EL (cell line): ENCODE results near the gene PLPPR5.
A peak's percentile ranks its signal among the peaks of the same experiment; 100 is the strongest.

Experiments used
- DNase-seq: peaks from one replicate; pipeline ENCODE4 v3.0.0-alpha.2; 2016

Gene PLPPR5

DNA sequence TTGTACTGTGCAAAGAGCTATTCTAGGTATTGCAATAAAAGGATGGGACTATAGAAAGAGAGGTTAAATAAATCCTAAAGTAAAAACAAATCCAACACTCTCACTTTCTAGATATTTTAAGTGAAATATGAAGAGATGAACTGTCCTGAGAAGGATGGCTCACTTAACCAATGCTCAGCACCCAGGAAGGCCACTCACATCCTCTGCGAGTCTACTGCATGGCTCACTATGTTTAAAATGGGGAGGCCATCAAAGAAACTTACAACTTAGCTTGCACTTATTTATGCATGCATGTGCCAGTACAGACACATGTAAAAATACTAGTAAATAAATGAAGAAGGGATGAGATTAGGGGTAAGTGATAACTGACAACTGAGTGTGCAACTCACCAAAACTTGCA is 37.5 kb downstream of the PLPPR5 start:
- DNase-seq: no peak

DNA sequence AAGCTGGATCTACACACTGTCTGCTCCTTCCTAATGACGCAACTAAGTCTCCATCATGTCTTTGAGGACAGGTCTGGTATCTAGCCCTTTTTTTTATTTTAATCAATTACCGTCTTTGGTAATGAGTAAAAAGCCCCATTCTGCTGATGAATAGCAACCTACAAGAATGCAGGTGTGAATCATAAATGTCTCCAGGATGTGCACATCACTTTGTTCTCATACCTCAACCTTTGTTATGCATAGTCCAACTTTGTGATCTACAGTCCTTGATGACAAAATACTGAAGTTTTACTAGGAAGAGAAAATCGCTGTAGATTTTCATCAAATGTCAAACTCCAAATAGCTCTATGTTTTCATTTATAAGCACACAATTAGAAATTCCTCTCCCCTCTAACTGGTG is 39.3 kb downstream of the PLPPR5 start:
- no peak for DNase-seq

DNA sequence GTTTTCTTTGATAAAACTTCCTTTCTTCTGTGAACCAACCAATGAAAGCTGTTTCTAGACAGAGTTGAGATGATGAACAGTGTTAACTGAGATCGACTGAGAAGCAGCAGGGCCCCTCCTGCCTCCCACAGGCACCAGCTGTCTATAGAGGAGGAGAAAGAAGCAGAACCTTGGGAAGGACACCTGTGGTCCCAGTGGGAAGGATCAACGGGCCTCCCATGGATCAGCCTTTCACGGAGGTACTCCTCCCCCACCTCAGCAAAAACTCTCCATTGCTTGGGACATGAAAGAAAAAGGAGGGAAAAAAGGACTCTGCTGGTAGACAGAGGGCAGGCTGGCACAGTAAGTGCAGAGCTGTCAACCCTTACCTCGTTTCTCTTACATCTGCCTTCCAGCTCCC is 40.5 kb downstream of the PLPPR5 start:
- no peak for DNase-seq

DNA sequence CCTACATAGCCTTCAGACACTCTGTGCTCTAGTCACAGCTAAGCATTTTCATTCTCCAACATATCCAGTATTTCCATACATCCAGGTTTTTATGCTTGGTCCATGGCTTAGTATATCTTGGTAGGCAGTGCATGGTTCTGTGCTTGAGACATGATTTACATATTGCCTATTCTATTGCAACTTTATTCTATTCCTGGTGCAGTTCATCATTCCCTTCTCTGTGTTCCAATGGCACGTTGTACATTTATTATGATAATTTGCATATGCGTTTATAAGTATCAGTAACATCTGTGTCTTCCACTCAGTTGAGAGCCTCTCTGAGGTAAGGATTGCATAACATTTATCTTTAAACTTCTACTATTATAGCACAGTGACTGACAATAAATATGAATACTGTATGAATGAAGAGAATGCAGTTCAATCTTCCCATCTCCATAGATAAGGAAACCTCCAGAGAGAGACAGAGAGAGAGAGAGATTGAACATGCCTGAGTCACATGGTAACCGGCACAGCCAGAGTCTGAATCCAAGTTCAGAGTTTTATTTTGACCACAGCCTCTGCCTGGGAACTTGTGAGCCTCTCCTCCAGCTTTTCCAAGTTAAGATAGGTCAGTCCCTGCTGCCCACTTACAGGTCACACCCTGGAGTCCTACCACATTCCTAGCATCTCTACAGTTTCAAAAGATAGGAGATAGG is 41.5 kb downstream of the PLPPR5 start:
- DNase-seq: peak; percentile 66

DNA sequence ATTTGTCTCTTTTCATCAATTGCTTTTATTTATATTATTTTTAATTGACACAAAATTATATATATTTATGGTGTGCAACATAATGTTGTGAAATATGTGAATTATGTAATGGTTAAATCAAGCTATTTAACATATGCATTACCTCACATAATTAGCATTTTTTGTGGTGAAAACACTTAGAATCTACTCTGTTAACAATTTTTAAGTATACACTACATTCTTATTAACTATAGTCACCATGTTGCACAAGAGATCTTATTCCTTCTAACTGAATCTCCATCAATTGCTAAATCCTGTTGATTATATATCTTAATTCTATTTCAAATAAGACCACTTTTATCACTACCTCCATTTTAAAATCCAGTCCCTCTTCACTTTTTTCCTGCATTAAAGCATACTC is 42.5 kb downstream of the PLPPR5 start:
- peak; percentile 60 for DNase-seq

DNA sequence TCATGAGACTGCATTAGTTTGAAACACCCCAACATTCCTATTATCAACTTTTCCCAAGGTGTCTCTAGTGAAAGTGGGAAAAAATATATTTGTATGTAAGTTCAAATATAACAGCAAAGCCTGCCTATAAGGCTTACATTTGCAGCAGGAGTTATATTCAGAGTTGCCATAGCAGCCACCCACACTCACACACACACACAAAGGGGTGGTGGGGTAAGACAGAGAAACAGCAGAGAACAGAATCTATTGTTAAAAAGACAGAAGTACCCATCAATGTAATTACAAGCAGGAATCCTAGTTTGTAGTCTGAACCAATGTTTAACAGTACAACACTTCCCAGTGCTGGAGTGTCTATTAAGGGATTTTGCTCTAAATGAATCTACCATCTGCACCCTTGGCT is 55.0 kb downstream of the PLPPR5 start:
- DNase-seq: no peak

DNA sequence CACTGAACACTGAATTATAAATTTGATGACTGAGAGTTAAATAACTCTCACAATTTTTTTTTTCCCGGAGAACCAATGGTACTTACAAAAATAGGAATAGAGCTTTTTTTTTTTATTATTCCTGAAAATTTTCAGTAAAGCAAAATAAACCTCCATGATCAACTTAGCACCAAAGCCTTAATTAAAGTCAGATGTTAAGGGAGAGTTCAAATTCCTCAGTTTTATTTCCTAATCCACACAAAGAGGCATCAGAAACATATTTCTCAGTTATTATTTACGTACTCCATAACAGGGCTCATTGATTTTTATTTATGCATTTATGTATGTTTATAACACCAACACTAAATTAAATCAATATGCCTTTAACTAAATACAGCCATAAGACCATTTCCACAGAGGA is 55.5 kb downstream of the PLPPR5 start:
- no peak for DNase-seq

DNA sequence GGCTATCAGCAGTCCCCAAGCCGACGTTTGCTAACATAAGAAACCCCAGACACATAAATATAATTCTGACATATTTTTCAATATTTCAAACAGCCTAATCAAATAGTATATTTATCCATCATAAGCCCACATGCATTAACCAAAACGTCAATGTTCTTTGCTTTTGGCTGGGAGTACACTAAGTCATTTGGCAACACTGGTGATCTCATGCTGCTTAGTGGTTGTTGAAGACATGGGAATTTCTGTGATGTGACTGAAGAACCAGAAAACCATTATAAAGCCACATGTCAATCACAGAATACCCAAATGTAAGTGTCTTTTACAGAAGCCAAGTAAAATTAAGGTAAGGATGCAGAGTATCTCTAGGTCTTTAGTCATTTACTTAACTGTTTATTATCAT is 57.6 kb downstream of the PLPPR5 start:
- DNase-seq: no peak

DNA sequence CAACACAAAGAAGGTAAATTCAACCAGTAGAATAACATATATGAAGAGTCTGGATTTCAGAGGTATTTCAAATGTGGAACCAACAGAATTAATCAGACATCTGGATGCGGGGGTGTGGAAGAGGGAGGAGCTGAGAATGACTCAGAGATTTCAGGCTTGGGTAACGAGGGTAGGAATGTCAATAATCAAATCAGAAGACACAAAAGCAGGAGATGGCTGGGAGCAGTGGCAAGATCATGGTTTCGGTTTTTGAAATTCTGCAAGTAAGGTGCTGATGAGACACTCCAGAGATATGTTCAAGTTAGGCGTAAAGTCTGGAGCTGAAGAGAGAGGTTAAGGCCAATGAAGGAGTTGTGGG is 64.0 kb downstream of the PLPPR5 start:
- peak; percentile 83 for DNase-seq

DNA sequence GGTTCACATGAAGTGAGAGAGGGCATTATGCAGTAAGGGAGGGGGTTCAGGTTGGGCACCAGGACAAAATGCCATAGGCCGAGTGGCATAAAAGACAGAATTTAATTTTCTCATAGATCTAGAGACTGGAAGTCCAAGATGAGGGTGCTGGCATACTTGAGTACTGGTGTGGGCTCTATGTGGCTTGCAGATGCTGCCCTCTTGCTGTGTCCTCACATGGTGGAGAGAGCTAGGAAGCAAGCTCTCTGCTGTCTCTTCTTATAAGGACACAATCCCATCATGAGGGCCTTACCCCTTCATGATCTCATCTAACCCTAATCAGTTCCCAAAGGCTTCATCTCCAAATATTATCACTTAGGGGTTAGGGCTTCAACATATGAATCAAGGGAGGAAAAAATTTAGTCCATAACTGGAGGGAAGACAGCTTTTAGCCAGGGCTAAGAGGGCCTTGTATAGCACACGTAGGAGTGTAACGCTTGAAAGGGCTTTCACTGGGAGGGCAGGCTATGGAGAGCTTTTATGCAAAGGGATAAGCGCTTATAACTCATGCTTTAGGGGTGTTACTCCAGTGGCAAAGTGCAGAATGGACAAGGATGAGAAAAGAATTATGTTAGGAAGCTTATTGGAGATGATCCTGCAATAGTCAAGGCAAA is 64.5 kb downstream of the PLPPR5 start:
- no peak for DNase-seq

DNA sequence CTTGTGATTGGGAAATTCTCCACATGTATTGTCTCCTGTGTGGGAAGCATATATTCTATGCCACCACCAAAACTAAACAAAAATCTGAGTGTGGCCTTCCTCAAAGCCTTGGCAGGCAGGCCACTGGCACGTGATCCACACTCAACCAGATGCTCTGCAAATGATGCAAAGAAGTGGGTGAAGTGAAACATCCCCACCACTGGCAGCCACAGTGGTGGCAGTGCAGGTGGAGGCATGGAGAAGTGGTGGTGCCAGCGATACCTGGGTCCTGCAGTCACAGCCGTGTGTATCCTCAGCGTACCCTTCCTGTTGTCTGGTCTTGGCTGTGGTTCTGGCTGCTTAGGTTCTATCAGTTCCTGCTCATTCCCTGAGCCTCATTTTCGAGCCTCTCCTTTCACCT is 65.2 kb downstream of the PLPPR5 start:
- no peak for DNase-seq

DNA sequence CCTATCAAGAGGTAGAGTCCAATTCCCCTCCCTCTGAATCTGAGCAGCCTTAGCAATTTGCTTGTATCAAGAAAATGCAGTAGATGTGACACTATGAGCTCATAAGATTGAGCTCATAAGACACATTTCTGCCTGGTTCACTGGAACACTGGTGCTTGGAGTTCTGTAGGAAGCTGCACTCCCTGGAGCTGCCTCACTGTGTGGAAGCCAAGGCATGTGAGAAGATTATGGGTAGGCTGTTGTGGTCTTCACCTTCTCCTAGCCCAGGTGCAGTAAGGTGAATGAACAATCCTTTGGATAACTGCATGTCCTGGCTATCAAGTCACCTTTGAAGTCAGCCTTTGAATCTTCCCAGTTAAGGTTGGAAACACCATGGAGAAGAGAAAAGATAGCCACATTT is 67.3 kb downstream of the PLPPR5 start:
- no peak for DNase-seq

DNA sequence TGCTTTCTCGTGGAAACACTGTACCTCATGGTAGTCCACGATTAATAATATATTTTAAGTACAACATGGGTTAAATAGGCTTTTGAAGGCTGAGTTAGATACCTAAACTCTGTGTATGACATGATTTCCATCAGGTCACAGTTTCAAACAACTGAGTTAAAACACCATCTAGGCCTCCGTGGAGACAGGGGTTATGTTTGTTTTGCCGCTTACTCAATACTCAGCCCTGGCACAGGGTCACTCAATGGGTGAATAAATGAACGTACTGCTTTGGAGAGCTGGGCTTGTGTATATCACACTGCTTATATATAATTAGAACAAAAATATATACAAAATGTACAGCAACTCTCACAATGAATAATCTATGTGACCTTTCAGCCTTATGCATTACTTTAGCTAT is 72.5 kb downstream of the PLPPR5 start:
- no peak for DNase-seq

DNA sequence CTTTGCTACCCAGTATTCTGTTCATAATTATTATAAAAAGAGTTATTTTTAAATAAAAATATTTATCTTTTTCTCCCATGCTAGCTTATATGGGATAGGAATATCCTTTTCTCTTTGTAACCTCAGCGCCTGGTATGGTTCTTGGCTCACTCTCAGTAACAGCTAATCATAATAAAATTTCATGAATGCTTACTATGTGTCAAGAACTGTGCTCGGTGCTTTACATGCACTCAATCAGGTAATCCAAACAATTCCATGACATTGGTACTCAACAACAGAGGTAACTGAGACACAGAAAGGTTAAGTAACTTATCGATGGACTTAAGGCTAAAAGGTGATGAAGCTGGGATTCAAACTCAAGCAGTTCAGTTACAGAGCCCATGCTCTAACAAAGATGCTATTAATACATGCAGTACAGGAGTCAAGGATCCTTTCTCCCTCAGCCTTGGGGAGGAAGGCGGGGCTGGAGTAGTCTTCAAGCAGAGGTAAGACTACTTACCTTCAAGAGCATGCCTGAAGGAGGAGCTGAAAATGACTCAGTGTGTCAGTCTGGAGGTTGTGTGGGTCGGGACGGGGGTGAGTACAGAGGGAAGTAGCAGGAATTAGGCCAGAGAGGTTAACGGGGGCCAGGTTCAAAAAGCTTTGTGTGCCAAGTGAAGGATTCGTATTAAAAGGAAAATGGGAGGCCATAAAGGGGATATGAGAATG is 73.4 kb downstream of the PLPPR5 start:
- DNase-seq: no peak

DNA sequence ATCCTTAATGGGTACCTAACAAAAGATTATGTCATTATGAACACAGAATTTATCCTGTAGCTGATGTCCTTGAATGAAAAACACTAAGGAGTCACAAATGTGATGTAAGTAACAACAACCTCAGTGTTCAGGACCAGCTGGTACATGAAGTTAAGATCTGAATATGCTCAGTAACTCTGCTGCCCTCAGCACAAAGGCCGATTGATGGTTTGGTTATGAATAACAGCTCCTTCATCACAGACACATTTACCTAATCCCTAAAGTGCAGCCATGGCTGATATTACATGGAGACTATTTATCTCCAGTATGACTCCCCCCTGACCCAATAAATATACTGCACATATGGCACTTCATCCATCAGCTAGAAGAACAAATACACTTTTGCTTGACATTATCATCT is 75.2 kb downstream of the PLPPR5 start:
- no peak for DNase-seq

DNA sequence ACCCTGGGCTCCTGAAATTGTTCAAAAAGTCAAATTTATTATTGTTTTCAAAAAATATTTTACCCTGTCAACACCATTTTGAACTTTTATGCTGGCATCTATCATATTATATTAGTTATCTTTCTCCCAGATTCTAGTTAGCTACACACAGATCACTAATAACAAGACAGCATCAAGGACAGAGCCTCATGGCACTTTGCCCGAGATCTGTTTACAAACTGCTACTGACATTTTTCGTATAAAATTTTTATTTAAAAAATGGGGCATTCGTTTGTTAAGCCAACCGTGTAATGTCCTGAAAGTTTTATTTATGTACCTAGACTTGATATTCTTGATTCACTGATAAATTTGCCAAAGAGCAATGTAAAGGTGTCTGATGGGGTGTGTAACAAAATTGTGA is 78.1 kb downstream of the PLPPR5 start:
- no peak for DNase-seq

DNA sequence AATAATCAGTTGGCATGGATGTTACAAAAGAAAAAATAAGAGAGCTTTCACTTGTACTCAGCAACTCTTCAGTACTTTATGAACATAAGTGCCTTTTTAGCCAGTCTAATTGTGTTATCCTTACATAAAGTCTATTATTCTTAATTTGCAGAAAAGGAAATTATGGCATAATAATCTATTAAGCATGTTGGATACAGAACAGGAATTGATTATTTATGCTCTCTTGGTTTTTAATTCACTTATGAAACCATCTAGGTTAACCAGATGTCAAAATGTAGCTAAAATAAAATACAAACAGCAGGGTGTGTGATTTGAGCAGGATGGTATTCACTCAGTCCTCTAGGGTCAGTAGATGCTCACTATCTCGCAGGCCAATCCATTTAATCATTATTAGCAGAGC is 79.7 kb downstream of the PLPPR5 start:
- peak; percentile 40 for DNase-seq

DNA sequence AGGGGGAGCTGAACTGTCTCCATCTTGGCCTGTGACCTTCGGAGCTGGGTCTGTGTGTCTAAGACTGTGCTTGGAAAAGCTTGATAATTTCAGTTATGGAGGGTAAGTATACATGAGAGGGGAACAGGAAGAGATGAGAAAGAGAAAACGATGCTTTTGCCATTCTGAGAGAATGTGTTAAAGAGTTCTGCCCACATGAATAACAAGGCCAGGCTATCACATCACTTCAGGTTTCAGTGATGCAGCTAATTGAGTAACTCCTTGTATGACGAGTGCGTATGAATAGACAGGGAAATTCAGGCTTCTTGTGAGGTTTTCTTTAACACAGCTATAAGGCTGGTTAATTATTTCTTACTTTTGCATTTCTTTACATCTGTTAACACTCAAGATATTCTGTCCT is 81.0 kb downstream of the PLPPR5 start:
- DNase-seq: no peak

DNA sequence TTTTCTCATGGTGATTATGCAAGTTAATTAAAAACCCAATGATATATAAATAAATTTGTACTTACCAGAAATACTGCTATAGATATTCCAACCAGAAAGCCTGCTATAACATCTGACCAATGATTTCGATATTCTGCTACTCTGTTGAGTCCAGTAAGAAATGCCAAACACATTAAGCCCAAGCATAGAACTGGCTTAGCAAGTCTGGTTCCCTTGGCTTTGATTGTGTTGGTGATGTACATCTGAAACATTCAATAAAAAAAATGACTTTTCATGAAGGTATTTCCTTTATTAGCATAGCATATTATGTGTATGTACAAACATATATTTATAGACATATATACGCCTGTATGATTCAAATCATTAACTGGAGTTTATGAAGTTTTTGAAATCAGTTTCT is 82.8 kb downstream of the PLPPR5 start:
- DNase-seq: peak; percentile 28

DNA sequence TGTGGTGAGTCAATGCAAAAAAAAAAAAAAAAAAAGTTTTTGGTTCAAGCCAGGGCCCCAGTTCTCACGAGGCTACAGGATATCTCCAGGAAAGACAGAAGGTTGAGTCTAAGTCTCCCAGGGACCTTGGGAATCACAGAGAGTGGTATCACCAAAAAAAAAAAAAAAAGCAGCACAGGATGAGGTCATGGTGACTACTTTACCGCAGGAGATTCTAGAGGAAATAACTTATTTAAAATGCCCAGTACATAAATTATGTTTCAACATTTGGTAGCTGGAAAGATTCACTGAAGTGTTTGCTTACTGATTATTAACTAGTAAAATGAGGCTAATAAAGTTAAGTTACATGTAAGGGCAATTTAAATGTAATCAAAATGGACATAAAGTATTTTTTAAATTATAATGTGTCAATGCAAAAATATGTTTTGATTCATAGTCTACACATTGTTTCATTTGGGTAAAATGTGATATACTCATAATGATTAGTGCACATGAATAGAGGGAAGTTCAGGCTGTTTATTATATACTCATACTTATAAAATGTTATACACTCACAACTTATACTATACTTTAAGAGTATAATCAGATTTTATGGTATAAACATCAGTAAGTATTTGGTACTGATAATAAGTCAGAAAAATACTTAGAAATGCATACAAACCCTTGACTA is 84.1 kb downstream of the PLPPR5 start:
- DNase-seq: peak; percentile 85

DNA sequence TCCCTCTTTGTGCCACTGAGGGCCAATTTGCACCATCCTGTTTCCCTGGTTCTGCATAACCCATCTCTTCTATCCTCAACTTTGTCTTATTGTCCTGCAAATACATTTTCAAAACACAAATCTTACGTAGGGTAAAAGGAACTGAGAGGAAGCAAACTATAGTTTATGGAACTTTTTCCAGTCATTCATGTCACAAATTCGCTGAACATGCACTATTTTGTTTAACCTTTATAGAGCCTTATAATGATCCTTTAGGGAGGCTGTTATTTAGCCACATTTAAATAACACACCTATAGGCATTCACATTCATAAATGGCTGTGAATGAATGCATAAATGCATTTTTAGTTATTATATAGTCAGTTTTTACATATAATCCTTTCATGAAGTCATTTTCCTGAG is 85.0 kb downstream of the PLPPR5 start:
- no peak for DNase-seq

DNA sequence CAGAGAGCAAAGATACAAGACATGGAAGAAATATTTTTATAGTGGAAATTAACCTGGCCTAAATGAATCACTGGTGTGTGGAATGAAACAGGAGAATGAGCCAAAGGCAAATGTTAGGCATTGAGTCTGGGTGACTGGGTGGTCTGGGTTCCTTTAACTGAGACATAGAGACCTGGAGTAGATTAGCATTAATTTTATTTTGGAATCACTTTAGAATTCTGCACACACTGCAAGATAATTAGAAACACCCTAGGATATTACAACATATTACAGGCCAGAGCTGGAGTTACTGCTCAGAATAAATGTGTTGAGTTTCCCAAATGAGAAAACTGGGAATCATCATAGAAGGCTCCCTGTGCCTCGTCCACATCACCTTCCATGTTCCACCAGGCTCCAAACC is 85.5 kb downstream of the PLPPR5 start:
- DNase-seq: no peak

DNA sequence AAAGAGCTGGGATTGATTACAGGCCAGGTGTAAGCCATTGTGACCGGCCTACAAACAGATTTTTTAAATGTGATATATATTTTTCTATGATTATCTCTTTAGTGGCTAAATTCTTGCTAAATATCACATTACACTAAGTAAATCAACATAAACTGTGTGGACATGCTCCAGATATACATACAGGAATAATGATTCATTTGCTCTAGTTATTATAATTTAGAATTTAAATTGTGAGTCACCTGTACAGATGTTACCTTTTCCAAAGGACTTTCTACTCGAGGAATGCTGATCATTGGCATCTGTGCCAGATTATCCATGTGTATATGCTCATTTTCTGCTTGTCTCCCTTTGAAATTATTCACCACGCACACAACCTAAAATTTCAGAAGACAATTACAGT is 90.1 kb downstream of the PLPPR5 start:
- DNase-seq: no peak

DNA sequence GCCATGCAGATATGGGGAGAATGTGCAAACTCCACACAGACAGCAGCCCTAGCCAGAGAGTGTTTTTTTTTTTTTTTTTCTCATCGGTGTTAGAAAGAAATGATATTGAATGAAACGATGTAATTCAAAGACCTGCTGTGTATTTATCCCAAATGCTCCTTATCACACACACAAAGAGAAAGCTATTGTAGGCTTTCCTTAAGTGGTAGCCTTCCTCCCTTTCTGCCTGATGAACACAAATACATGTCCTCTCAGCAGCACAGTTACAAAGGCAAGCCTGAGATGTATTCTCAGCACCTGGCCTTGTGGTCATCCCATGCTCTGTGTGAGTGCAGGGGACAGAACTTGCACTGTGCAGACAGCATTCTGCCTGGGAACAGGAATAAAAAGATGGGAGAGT is 93.8 kb downstream of the PLPPR5 start:
- DNase-seq: no peak
